ENCODE measurements around the gene UCMA. TPM values are rescaled to one million over a fixed set of nuclear protein-coding genes. Genes with fewer than 3 reads are reported as not detected.
"Not testable (repeated sequence)": the region's sequence is repeated elsewhere in the genome, so short reads cannot be mapped to it uniquely, and the experiment has no call there.

Gene UCMA, protein sequence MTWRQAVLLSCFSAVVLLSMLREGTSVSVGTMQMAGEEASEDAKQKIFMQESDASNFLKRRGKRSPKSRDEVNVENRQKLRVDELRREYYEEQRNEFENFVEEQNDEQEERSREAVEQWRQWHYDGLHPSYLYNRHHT
- total RNA-seq, result not detected in 2 replicates
- polyA plus RNA-seq (2012), result not detected

DNA sequence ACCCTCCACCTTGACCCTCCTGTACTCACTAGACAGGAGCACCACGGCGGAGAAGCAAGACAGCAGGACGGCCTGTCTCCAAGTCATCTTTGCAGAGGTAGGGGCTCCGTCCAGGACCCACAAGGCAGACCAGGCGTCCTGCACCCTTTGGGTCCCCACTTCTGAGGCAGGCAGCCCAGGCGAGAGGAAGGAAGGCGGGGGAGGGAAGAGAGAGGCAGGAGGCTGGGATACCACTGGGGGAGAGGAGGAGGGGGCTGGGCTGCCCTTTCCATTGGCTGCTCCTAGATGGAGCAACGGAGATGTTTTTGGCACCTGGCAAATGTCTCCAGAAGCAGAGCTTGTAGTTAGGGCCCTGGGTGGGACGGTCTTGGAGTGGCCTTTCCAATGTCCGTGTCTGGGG, at the start of gene UCMA:
UCMA (minus strand) TSS at position 203 of the 400 bp plus-strand sequence; CDS start at position 87, 116 bp downstream.
- DNase-seq (ENCODE audit: low read depth), result no peak

DNA sequence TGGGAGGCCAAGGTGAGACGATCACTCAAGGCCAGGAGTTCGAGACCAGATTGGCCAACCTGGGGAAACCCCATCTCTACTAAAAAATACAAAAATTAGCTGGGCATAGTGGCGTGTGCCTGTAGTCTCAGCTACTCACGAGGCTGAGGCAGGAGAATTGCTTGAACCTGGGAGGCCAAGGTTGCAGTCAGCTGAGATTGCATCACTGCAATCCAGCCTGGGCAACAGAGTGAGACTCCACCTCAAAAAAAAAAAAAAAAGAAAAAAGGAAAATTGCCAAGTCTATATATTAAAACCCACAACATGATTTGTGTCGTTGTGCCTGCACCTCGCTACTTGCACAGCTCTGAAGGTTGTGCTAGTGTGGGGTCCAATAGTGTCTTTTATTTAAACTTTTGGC, 48.2 kb upstream of the UCMA start:
- not testable (repeated sequence) for DNase-seq (ENCODE audit: low read depth)

DNA sequence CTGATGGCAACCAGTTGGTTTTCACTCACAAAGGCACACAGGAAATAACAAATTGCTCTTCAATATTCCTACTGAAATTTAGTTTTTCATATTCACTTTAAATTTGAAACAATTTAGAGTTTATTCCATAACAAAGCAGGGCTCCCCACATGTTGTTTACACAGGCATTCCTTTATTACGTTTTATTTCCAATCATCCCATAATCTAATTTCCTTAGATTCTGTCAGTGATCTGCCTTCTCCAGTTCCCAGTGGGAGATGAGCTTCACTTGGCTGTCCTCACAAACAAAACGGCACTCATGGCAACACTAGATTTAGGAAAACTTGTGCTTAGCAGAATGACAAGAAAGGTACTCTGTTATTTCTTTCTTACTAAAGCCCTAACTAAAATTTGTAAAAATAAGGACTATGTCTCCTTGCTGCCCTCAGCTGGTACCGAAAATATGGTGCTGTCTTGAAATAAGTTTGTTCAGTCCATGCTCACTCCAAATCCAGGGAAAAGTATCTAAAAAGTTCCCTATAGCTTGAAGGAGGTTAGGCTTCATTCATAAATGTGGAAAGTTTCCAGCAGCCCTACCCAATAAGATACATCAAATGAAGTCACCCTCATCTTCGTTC, 42.7 kb upstream of the UCMA start:
- peak; percentile 12 for DNase-seq (ENCODE audit: low read depth)

DNA sequence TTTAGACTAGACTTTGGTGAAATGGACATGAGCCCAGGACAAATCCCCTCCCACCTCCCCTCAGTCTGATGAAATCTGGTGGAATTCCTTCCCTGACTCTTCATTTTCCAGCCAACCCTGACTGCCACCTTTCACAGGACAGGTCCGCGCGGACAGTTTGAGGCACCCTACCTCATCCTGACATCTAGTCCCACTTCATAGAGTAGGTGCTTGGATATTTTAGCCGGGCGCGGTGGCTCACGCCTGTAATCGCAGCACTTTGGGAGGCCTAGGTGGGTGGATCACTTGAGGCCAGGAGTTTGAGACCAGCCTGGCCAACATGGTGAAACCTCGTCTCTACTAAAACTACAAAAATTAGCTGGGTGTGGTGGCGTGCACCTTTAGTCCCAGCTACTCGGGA, 42.0 kb upstream of the UCMA start:
- not testable (repeated sequence) for DNase-seq (ENCODE audit: low read depth)

DNA sequence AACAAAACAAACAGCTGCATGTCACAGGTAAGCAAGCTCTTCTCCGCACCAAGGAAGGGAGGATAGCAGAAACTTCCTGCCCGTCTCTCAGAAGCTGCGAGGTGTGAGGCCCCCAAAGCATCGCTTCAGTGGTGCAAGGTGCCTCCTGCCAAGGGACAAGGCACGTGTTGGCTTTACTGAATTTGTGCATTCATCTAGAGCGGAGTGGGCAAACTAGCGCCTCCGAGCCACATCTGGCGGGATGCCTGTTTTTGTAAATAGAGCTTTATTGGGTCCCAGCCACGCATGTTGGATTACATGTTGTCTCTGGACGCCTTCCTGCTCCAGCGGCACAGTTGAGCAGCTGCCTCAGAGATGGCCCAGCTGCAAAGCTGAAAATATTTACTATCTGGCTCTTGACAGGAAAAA, 38.0 kb upstream of the UCMA start:
- peak; percentile 51 for DNase-seq (ENCODE audit: low read depth)

DNA sequence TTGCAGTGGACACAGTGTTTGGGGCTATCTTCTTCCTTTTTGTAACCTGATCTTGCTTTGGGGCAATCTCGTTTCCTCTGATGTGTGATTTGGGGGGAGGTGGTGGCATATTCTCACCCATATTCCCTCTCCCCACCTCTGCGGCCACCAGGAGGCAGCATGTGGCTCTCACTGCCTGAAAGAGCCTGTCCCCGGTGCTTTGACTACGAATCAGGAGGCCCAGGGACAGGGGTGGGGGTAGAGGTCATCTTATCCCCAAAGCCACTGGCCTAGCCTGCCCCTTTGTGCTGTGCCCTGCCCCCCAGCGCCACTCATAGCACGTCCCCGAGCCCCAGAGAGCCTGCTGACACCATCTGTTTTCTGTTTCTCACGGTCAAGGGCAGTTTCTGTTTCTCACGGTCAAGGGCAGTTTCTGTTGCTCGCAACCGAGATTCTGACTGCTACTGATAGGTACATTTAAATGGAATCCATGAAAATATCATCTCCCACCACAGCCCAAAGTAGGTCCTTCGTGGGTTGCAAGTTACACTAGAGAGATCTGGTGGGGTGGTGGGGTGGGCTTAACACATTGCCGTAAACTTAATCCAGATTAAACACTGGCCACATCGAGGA, 37.5 kb upstream of the UCMA start:
- no peak for DNase-seq (ENCODE audit: low read depth)

DNA sequence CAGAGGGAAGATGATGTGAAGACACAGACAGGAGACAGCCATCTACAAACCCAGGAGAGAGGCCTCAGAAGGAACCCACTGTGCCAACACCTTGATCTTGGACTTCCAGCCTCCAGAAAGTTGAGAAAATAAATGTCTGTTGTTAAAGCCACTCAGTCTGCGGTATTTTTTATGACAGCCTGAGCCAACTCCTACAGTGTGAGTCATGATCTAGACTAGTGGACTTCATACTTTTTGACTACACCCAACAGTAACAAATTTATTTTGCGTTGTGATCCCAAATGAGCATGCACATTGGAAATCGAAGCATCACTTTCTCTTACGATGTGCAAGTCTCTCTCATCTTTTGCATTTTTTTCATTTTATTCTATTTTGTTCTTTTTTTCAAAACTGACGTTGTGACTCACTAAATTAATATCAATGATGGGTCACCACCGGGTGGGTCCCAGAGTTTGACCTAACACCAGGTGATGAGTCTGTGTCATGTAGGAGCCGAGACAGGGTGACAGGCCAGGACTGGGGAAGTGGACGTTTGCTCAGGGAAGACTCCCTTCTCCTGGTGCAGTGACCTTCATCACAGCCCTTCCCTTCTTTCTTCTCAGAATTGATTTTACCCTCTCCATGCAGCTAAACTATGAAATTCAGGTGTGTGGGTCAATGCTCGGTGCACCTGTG, 36.8 kb upstream of the UCMA start:
- peak; percentile 14 for DNase-seq (ENCODE audit: low read depth)

DNA sequence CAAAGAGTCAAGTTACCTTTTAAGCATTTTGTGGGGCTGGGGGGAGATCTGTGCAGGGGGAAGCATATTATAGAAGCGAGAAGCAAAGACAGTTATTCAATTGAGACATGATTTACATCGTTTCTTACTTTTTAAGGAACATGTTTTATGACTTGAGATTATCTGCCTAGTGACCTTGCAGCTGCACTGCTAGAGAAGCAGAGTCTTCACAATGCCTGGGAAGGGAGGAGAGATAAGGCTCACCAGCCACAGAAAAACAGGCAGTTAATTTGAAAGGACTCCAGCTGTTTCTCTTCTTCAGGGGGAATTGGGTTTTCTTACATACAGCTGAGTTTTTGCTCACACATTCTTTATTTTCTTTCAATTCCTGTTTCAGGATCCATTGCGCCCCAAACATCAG, 34.7 kb upstream of the UCMA start:
- peak; percentile 4 for DNase-seq (ENCODE audit: low read depth)

DNA sequence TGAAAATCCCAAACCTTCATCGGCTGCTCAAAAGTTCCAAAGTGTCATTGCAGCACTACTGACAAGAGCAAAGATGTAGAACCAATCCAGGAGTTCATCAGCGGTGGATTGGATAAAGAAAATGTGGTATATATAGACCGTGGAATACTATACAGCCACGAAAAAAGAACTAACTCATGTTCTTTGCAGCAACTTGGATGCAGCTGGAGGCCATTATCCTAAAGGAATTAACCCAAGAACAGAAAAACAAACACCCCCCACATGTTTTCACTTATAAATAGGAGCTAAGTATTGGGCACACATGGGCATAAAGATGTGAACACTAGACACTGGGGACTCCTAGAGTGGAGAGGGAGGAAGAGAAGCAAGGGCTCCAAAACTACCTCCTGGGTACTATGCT, 34.1 kb upstream of the UCMA start:
- no peak for DNase-seq (ENCODE audit: low read depth)

DNA sequence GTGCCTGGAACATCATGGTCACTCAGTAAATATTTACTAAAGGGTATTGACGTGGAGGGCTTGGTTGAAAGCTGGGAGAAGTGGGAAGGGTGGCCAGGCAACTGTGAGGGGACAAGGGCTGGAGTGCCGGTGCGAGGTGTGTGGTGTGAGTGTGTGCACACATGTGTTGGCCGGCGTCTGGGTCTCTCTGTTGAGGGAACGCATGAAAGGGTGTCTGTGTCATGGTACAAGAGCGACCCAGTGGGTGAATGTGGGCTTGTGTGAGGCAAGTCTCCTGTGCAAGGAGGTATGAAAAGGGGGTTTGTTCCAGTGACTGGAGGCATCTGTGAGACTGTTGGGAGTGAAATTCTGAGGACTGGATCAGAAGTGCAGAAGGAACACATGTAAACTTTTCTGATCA, 29.4 kb upstream of the UCMA start:
- no peak for DNase-seq (ENCODE audit: low read depth)

DNA sequence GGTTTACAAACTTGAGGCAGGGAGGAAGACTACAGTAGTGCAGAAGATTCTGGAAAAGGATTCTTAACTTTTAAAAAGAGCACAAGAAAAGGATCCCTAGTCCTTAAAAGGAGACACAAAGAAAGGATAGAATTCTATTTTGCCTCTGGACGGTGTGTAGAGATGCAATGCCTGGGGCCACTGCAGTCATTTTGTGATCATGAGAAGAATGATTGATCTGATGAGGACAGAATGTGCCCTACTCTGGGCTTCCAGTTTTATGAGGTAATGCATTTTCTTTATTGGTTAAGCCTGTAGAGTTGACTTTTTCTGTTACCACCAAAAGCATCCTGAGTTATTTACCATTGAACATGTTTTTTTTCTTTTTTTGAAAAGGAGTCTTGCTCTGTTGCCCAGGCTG, 28.3 kb upstream of the UCMA start:
- no peak for DNase-seq (ENCODE audit: low read depth)

DNA sequence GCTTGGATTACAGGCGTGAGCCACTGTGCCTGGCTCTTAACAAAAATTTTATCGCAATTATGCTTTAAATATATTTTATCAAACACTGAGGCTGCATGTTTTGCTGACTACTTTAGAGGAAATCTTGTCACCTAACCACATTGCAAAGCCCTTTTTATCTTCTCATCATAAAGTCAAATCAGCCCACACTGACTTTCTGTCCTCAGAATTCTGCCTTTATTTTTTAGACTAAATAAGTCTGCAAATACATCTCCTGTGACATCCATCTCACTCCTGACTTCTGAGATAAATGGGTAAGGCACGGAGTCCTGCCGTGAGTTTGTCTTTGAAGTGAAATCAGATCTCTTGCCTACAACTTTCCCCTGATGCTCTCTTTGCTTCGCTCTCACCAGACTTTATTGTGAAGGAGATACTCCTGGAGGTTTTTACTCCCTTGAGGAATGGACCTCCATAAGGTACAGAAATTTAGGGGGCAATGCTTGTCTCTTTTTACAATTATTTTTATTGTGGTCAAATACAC, 23.5 kb upstream of the UCMA start:
- DNase-seq (ENCODE audit: low read depth), result no peak

DNA sequence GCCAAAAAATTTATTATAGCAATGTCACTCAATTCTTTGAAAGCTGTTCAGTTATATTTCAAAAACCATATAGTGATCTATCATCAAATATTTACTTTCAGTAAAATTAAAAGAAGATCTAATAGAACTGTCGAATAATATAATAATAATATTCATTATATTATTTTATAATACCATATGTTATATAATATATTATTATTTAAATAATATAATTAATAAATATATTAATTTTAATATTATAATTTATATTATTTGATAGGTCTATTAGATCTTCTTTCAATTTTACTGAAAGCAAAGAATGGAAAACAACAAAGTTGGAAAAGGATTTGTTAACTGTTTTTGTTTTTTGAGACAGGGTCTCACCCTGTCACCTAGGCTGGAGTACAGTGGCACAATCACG, 22.5 kb upstream of the UCMA start:
- no peak for DNase-seq (ENCODE audit: low read depth)

DNA sequence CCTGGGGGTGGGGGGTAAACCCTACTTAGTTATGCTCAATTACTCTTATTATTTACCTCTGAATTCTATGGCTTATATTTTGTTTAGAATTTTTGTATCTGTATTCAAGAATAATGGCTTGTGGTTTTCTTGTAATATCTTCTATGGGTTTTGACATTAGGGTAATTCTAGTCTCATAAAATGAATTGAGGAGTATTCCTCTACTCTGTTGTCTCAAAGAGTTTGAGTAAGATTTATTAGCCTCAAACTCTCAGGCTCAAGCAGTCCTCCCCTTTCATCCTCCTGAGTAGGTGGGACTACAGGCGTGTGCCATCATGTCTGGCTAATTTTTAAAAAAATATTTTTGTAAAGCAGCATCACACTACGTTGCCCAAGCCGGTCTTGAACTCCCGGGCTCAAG, 19.6 kb upstream of the UCMA start:
- DNase-seq (ENCODE audit: low read depth), result no peak

DNA sequence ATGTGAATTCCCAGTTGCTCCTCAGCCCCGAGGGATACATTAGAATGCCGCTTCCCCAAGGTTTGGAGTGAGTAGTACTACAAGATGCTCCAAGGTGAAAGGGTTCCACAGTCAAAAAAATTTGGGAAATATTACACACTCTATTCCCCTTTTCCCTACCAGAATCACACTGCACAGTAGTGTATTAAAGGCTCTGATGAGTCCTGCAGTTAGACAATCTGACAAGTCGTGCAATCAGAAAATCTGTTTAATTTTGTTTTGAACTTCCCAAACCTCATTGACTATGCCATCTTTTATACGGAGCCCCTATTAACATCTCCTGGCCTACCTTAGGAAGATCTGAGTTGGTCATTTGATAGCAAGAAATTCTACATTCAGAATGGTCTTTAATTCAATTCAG, 13.6 kb upstream of the UCMA start:
- no peak for DNase-seq (ENCODE audit: low read depth)

DNA sequence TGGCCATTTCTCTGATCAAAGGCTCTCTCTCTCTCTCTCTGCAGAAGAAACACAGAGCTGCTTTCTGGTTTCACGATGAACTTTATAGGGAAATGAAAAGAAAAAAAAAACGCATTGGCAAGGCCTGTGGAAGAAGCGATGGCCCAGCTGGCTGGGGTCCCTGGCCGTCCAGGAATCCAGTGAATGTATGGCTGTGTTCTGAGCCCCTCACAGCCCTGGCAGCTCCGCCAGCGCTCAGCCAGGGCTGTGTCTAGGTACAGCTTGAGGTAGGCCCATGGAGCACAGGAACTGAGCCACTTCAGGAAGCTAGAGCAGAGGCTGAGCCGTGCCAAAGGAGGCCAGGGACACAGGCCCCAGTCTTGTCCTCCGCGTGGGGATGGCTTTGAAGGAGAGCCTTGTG, 13.1 kb upstream of the UCMA start:
- no peak for DNase-seq (ENCODE audit: low read depth)

DNA sequence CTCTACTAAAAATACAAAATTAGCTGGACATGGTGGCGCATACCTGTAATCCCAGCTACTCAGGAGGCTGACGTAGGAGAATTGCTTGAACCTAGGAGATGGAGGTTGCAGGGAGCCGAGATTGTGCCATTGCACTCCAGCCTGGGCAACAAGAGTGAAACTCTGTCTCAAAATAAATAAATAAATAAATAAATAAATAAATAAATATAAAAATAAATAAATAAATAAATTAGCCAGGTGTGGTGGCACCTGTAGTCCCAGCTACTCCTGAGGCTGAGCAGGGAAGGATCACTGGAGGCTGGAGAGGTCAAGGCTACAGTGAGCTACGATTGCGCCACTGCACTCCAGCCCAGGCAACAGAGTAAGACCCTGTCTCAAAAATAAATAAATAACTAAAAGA, 8.1 kb upstream of the UCMA start:
- DNase-seq (ENCODE audit: low read depth), result not testable (repeated sequence)

DNA sequence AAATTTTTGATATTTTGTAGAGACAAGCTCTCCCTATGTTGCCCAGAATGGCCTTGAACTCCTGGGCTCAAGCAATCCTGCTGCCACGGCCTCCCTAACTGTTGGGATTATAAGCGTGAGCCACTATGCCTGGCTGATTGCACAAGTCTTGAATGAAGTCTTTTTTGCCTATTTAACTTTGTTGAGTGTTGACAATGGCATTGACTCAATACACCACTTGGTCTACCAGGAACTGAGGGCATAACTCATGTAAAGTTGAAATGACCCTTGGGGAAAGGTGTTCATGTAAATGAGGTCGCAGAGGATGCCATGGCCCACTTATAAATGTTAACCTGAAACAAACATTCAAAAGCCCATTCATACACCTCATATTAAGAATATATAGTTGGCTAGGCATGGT, 7.4 kb upstream of the UCMA start:
- no peak for DNase-seq (ENCODE audit: low read depth)

DNA sequence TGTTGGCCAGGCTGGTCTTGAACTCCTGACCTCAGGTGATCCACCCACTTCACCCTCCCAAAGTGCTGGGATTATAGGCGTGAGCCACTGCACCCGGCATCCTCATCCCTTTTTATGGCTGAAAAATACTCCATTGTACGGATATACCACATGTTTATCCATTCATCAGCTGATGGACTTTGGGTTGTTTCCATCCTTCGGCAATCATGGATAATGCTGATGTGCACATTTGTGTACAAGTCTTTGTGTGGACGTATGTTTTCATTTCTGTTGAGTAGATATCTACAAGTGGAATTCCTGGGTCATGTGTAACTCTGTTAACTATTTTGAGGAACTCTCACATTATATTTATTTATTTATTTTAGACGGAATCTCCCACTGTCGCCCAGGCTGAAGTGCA, 5.7 kb upstream of the UCMA start:
- no peak for DNase-seq (ENCODE audit: low read depth)

DNA sequence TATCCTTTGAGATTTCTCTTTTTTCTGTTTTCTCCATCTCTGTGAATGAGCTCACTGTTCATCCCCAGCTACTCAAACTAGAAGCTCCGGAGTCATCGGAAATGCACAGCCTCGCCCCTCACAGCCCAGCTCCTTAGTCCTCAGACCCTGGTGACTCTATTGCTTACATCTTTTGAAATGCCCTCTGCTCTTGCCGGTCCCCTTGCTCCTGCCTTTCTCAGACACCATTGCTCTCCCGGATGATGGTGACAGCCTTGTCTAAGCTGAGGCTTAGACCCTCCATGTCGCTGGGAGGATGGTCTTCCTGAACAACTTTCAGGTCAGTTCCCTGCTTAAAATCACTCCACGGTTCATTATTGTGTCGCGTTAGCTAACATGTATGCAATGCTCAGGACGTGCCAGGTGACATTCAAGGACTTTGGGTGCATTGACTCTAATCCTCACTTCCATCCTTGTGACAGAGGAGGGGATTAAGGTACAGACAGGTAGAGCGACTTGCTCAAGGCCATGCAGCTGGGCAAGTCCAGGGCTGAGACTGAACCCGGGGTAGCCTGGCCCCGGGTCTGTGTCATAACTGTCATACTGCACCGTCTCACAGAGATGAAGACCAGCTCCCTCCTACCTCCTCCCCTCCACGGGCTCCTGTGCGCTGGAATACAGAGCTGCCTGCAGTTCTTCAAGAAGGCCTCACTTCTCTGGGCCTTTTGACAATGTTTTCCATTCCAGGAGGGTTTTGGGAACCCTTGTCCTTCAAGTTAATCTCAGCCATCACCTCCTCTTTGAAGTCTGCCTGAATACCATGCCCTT, 4.3 kb upstream of the UCMA start:
- DNase-seq (ENCODE audit: low read depth), result no peak

DNA sequence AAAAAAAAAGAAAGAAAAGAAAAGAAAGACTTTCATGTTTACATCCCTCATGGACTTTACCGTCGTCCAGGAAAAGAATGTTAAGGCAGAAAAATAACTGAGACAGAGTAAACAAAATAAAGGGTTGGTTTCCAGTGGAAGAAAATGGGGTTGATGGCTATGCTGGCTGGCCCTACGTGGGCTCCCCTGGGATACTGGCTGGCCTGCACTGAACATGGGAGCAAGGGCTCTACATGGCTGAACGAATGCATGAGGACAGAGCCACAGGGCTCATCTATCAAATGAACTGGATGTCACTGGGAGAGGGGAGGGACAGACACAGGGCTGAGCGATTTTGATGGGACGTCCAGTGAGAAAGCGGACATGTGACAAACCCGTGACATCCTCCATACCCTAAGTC, 2.5 kb upstream of the UCMA start:
- DNase-seq (ENCODE audit: low read depth), result no peak
